DND-41 (cell line): ENCODE measurements around the gene SPEF1.

Experiments used
- EZH2 ChIP-seq: IDR thresholded peaks from 3 replicates; pipeline ENCODE4 v1.6.1; 2012; ENCODE audit warnings: borderline replicate concordance, low read depth, mild to moderate bottlenecking, moderate library complexity, low read length, inconsistent platforms; ENCODE audit not compliant: severe bottlenecking
- TF ChIP-seq, protein P1 (sequence below): IDR thresholded peaks from 2 replicates; pipeline ENCODE4 v1.5.1; 2012; ENCODE audit warnings: borderline replicate concordance, low read length, moderate library complexity, mild to moderate bottlenecking; ENCODE audit not compliant: poor library complexity, severe bottlenecking; ENCODE audit errors: extremely low read depth

DNA sequence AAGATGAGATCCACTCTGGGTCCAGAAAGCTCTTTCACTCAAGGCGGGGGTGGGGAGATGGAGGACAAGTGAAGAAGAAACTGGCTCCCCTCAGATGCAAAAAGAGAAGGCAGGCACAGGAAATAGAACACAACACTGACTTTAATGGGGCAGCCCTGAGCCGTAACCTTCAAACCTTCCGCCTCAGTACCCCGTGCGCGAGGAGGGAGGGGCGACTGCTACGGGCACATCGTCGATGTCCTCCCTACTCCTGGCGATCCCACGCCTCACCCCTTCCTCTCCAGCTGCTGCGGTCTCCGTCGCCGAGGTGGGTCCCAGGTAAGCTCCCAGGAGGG is 3.9 kb downstream of the SPEF1 start:
- TF ChIP-seq, protein P1, sequence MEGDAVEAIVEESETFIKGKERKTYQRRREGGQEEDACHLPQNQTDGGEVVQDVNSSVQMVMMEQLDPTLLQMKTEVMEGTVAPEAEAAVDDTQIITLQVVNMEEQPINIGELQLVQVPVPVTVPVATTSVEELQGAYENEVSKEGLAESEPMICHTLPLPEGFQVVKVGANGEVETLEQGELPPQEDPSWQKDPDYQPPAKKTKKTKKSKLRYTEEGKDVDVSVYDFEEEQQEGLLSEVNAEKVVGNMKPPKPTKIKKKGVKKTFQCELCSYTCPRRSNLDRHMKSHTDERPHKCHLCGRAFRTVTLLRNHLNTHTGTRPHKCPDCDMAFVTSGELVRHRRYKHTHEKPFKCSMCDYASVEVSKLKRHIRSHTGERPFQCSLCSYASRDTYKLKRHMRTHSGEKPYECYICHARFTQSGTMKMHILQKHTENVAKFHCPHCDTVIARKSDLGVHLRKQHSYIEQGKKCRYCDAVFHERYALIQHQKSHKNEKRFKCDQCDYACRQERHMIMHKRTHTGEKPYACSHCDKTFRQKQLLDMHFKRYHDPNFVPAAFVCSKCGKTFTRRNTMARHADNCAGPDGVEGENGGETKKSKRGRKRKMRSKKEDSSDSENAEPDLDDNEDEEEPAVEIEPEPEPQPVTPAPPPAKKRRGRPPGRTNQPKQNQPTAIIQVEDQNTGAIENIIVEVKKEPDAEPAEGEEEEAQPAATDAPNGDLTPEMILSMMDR, result no peak
- no peak for TF ChIP-seq EZH2
